Measurements from ENCODE around the gene PRKCZ. TPM values are rescaled to one million over a fixed set of nuclear protein-coding genes. Genes with fewer than 3 reads are reported as not detected.

PRKCZ gene
- total RNA-seq, 2 experiments from 2014 or later = 6.7 to 8.0 TPM

DNA sequence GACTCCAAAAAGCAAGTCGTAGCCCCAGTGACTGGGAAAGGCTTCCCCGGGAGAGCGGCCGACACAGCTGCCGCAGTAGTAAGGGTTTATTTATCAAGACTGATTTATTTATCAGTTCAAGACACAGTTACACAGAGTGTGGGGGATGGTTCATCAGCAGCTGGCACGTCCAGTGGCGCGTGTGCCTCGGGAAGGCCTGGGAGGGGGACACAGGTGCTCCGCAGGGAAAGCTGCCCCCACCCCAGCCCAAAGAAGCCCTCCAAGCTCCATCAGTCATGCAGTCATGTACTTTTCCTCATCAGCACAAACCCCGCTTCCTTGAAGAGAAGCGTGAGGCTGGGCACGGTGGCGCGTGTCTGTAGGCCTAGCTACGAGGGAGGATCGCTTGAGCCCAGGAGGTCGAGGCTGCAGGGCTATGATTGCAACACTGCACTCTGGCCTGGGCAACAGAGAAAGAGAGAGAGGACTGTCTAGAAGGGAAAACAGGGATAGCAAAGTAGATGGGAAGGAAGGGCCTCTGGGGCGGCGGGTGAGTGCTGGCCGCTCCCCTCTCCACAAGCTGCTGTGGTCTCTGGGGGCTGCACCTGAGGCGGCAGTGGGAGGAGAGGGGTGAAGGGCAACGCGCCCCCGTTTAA, 53.2 kb downstream of the PRKCZ start:
- CTCF ChIA-PET = no interaction called here
- POLR2A ChIA-PET = no interaction called here
- no peak for DNase-seq
- no peaks in the 10 kb centered on the region for H3K9me3 Mint-ChIP-seq
- H3K36me3 Mint-ChIP-seq (ENCODE audit: low read depth) = no peaks in the 10 kb centered on the region
- H3K27me3 Mint-ChIP-seq = no peaks in the 10 kb centered on the region
- H3K4me3 Mint-ChIP-seq = no peak overlapping the region
- no peaks in the 10 kb centered on the region for H3K4me1 Mint-ChIP-seq
- no peak overlapping the region for H3K27ac Mint-ChIP-seq

DNA sequence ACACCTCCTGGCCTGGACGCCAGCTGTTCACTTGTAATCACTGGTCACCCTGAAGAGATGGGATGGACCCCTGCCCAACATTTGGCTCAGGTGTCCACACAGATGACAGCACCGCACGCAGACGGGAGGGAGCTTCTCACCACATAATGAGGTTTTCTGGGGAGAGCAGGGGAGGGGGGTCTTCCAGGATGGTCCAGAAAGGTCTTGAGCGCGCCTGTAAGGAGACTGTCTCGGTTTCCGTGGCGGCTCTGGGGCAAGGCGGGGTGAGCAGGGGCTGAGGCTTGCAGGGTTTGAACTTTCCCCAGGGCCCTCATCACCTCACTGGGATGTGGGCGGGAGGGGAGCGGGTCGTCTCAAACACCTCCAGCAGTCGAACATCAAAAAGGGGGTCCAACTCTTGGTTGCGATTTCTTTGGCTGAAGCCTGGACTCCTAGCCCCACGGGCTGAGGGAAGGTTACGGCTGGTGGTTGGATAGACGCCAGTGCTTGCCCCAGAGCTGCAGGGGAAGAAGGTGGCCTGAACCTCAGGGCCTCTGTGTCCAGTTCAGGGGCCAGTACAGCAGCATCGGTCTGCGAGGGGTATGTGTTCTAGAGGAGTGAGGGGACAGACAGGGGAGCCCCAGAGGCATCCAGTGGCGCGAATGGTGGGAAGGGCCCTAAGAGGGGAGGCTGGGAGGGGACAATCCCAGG, 53.8 kb downstream of the PRKCZ start:
- H3K36me3 Mint-ChIP-seq (ENCODE audit: low read depth) = no peaks in the 10 kb centered on the region
- H3K27ac Mint-ChIP-seq = no peak overlapping the region
- DNase-seq = no peak
- no peak overlapping the region for H3K4me3 Mint-ChIP-seq
- ChIA-PET CTCF (no interaction called here), POLR2A (no interaction called here)
- H3K9me3 Mint-ChIP-seq = no peaks in the 10 kb centered on the region
- no peaks in the 10 kb centered on the region for H3K27me3 Mint-ChIP-seq
- no peaks in the 10 kb centered on the region for H3K4me1 Mint-ChIP-seq

DNA sequence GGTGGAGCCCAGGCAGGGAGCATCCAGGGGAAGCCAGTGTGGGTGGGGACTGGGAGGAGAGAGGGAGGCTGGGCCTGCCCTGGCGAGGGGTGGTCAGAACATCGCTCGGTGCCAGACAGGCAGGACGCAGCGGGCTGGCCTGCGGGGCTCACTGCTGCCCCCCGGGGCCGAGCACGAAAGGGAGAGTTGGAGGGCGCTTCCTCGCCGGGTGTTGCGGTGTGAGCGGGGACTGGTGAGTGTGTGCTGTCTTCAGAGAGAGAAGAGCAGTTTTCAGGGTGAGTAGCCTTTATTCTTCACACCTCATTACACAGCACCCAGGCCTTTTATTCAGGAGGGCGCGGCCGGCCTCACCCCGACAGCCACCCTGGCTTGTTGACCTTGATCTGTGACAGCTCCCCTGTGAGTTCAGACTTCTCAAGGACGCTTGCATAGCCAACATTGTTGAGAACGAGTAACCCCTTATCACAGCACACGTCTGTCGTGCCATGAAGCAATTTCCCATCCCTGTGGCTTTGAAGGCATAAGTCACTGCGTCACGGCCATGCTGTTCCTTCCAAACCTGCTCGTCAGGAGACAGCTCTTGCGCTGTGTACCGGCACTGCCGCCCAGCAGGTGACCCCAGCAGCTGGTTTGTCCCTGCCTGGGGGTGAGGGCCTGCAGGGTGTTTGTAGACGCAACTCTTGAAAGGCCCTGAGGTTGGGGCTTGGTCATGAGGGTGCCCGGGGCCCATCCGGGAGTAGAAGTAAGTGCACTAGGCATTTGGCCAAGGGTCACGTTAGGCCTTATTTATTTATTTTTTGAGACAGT, 54.6 kb downstream of the PRKCZ start:
- no peaks in the 10 kb centered on the region for H3K9me3 Mint-ChIP-seq
- H3K4me3 Mint-ChIP-seq = no peak overlapping the region
- ChIA-PET CTCF (no interaction called here), POLR2A (no interaction called here)
- H3K27me3 Mint-ChIP-seq = no peaks in the 10 kb centered on the region
- DNase-seq = no peak
- H3K4me1 Mint-ChIP-seq = no peaks in the 10 kb centered on the region
- no peaks in the 10 kb centered on the region for H3K36me3 Mint-ChIP-seq (ENCODE audit: low read depth)
- H3K27ac Mint-ChIP-seq = no peak overlapping the region

DNA sequence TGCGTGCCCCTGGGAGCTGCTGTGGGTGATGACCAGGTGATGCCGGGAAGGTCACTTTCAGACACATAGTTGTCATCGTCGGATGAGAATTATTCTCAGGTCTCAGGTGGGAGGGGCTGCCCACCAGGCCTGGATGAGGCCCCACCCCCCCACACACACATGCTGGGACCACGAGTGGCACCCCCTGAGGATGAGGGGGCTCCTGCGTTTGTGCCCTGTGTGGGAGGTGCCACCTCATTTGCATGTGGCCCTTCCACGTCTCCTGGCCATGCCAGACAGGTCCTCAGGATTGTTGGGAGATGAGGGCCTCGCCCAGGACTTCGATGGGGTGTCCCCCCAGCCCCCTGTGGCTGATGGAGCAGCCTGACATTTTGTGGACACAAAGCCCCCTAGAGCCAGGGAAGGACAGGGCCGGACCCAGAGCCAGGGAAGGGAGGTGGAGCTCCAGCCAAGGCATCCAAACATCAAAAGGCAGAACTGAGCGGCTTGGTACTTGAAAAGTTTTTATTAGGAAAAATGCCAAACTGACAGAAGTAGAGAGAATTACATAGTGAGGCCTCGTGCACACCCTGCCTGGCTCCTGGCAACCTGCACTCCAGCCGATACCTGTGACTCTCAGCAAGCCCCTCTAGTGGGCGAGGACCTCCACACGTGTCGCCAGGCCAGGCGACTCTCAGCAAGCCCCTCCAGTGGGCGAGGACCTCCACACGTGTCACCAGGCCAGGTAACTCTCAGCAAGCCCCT, 55.7 kb downstream of the PRKCZ start:
- Mint-ChIP-seq H3K36me3 (ENCODE audit: low read depth) (no peaks in the 10 kb centered on the region), H3K4me3 (no peak overlapping the region), H3K4me1 (no peaks in the 10 kb centered on the region), H3K27me3 (no peaks in the 10 kb centered on the region), H3K27ac (no peak overlapping the region), H3K9me3 (no peaks in the 10 kb centered on the region)
- DNase-seq = no peak
- ChIA-PET CTCF (no interaction called here), POLR2A (no interaction called here)

DNA sequence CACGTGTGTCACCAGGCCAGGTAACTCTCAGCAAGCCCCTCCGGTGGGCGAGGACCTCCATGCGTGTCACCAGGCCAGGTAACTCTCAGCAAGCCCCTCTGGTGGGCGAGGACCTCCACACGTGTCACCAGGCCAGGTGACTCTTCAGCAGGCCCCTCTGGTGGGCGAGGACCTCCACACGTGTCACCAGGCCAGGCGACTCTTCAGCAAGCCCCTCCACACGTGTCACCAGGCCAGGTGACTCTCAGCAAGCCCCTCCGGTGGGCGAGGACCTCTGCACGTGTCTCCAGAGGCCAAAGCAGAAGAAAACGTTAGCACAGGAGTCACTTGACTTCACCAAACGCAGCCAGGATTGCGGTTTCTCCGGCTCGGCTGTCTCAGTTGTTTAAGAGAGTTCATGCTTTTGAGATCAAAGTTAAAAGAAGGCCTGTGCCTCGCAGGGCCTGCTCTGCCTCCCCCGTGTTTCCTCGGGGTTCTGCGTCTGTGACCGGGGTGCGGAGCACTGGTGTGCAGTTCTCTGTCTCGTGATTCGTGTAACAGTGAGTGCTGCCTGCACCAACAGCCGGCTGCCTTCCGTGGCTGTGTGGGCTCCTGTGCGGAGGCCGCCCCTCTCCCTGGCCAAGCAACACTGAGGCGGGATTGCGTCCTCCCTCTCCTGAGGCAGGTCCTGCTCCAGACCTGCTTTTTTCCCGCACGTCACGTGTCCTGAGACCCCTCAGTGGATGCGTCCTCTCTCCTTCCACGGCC, 56.6 kb downstream of the PRKCZ start:
- CTCF ChIA-PET = no interaction called here
- Mint-ChIP-seq H3K9me3 (no peaks in the 10 kb centered on the region), H3K27me3 (no peaks in the 10 kb centered on the region), H3K4me3 (no peak overlapping the region), H3K27ac (no peak overlapping the region), H3K4me1 (no peaks in the 10 kb centered on the region), H3K36me3 (ENCODE audit: low read depth) (no peaks in the 10 kb centered on the region)
- DNase-seq = no peak
- POLR2A ChIA-PET = no interaction called here

DNA sequence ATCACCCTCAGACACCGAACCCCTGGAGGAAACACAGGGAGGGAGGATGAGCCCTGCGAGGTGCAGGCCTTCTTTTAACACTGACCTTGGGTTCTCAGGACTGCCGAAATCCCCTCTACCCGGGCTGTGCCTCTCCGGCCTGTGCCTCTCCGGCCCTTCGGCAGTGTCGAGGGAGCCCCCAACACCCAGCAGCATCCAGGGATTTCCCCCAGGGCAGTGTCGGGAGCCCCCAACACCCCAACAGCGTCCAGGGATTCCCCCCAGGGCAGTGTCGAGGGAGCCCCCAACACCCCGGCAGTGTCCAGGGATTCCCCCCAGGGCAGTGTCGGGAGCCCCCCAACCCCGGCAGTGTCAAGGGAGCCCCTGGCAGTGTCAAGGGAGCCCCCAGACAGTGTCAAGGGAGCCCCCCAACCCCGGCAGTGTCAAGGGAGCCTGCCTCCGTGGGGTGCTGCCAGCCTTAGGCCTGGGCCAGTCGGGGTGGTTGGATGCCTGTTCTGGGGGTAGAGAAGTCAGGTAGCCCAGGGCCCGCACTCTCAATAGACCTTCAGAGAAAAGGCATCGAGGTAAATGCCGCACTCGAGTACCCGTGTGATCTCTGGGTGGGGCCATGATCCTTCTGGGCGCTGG, 57.5 kb downstream of the PRKCZ start:
- ChIA-PET CTCF (no interaction called here), POLR2A (no interaction called here)
- Mint-ChIP-seq H3K4me3 (no peak overlapping the region), H3K27me3 (no peaks in the 10 kb centered on the region), H3K36me3 (ENCODE audit: low read depth) (no peaks in the 10 kb centered on the region), H3K9me3 (no peaks in the 10 kb centered on the region), H3K27ac (no peak overlapping the region), H3K4me1 (no peaks in the 10 kb centered on the region)
- DNase-seq = no peak

DNA sequence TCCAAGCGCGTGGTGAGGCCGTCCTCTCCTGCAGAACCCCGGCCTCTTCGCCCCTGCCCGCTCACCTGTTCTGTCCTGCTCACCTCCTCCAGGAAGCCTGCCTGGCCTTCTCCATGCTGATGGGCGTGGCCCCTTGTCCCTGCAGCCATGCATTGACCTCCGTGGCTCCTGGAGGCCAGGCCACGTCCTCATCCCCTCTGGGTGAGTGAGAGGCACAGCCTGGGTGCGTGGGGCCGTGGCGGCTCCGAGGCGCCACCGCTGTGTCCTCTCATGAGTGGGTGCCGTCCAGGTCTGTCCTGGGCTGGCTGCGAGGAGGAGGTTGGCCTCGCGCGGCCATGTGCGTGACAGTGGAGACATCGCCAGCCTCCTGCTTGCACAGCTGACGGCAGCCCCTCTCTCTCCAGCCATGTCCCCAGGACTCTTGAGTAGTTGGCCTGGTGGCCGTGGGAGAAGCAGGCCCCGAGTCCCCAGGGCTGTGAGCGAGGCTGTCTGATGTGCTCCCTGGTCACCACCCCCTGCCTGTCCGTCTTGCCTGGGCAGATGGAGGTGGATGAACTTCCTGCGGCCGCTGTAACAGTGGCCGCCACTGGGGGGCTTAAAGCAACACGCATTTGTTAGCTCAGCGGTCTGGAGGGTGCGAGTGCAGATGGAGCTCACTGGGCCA, 58.1 kb downstream of the PRKCZ start:
- Mint-ChIP-seq H3K9me3 (no peaks in the 10 kb centered on the region), H3K27me3 (no peaks in the 10 kb centered on the region), H3K36me3 (ENCODE audit: low read depth) (no peaks in the 10 kb centered on the region), H3K27ac (no peak overlapping the region), H3K4me3 (no peak overlapping the region), H3K4me1 (no peaks in the 10 kb centered on the region)
- ChIA-PET CTCF (no interaction called here), POLR2A (no interaction called here)
- no peak for DNase-seq

DNA sequence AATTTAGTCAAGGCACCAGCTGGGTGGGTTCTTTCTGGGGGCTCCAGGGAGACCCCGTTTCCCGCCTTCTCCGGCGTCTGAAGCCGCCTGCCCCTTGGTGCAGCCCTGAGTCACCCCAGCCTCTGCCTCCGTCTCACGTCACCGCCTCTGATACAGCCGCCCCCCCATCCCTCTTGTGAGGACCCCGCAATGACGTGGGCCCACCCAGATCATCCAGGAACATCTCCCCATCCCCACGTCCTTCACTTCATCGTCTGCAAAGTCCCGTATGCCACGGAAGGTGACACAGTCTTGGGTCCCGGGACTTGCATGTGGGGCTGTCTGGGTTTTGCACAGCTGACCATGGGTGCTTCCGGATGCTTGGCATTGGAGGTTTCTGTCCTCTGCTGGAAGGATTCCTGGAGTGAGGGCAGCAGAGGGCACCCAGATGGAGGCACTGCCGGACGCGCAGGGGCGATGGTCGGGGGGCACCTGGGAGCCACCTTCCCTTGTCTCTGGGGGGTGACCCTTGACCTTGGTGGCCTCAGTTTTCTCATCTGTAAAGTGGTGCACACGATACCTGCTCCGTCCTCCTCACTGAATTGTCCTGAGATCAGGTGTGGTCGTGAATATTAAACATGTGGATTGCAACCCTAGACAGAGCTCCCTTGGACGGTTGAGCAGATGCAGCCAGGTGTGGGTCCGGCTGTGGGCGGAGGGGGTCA, 58.8 kb downstream of the PRKCZ start:
- ChIA-PET POLR2A (no interaction called here), CTCF (no interaction called here)
- no peak overlapping the region for H3K27ac Mint-ChIP-seq
- no peak overlapping the region for H3K4me3 Mint-ChIP-seq
- DNase-seq = no peak
- H3K27me3 Mint-ChIP-seq = no peaks in the 10 kb centered on the region
- H3K9me3 Mint-ChIP-seq = no peaks in the 10 kb centered on the region
- H3K36me3 Mint-ChIP-seq (ENCODE audit: low read depth) = no peaks in the 10 kb centered on the region
- H3K4me1 Mint-ChIP-seq = no peaks in the 10 kb centered on the region

DNA sequence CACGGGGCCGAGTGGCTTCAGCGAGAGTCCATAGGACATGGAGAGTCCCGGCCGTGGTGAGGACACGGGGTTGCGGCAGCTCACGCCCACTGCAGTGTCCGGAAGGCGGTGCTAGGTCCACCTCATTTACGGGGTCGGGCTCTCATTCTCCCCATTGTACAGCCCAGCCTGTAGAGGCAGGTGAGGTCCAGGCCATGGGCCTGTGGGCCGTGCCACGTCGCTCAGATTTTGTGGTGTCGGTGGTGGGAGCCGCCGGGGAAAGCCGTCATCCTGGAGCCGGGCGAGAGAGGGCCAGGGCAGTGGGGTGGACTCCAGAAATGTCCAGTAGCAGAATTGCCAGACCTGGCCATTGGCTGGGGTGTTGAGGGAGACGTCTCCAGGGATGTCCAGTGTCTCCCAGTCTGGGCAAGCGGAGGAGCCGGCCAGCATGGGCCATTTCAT, 59.4 kb downstream of the PRKCZ start:
- no peaks in the 10 kb centered on the region for H3K36me3 Mint-ChIP-seq (ENCODE audit: low read depth)
- H3K9me3 Mint-ChIP-seq = no peaks in the 10 kb centered on the region
- no peak for DNase-seq
- ChIA-PET POLR2A (no interaction called here), CTCF (no interaction called here)
- no peaks in the 10 kb centered on the region for H3K4me1 Mint-ChIP-seq
- no peak overlapping the region for H3K4me3 Mint-ChIP-seq
- no peak overlapping the region for H3K27ac Mint-ChIP-seq
- H3K27me3 Mint-ChIP-seq = no peaks in the 10 kb centered on the region

DNA sequence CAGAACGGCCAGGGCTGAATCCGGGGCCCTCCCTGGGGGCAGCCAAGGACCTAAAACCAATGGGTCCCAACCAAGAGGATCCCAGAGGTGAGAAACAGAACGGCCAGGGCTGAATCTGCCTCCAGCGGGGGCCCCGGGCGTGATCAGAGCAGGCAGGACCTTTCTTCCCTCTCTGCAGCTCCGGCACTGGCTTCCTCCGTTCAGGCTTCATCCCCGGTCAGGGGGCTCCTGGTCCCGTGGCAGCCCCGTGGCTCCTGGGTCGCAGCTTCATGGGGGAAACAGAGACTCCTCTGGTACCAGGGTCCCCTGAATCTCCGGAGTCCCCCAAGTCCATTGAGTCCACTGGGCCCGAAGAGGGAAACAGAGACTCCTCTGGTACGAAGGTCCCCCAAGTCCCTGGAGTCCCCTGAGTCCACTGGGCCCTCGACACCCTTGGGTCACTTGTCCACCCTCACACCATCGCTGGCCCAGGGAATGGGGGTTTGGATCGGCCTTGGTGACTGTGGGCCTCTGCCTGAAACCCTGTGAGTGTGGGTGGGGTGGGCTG, 60.1 kb downstream of the PRKCZ start:
- no peak for DNase-seq
- ChIA-PET POLR2A (interaction anchor here (1.3 kb wide), 1 partner anchor 38 kb away, joined by 3 read pairs; no protein-coding TSS in a partner anchor), CTCF (no interaction called here)
- no peaks in the 10 kb centered on the region for H3K36me3 Mint-ChIP-seq (ENCODE audit: low read depth)
- H3K27me3 Mint-ChIP-seq = no peaks in the 10 kb centered on the region
- no peak overlapping the region for H3K27ac Mint-ChIP-seq
- H3K9me3 Mint-ChIP-seq = no peaks in the 10 kb centered on the region
- no peak overlapping the region for H3K4me3 Mint-ChIP-seq
- peaks cover 2% of the 10 kb centered on the region for H3K4me1 Mint-ChIP-seq

DNA sequence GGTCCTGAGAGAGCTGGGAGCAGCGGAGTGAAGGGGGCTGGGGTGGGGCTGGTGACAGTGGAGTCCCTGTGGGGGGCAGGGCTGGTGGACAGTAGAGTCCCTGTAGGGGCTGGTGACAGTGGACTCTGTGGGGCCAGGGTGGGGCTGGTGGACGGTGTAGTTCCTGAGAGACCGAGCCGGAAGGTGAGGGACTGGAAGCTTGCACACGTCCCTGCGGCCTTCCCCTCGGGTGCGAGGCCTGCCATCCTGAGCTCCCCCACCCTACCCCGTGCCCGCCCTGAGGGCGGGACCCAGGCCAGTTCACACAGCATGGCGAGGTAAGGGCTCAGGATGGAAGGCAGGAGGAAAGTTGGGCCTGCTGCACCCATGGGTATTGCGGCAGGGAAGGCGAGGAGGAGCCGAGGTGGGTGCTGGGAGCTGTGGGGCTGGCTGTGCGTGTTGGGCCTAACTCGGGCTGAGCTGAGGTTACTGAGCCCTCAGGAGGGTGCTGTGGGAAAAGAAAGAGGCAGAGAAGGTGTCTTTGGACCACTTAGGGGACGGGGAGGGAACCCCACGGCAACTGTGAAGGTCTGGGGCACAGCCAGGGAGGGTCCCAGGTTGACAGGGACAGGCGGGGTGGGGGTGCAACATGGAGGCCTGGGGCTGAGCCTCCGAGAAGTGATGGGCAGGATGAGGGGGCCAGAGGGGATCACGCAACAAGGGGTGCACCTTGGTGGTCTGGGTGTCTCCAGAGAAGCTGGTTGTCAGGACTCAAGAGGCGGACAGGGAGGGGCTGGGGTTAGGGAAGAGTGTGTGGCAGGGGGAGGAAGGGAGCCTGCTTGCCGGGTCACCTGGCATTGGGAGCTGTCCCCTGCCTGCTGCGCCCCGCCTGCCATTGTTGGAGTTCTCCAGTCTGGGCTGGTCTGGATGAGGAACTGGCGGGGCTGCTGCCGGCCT, 60.8 kb downstream of the PRKCZ start:
- no peaks in the 10 kb centered on the region for H3K9me3 Mint-ChIP-seq
- no peaks in the 10 kb centered on the region for H3K27me3 Mint-ChIP-seq
- CTCF ChIA-PET = no interaction called here
- no peaks in the 10 kb centered on the region for H3K36me3 Mint-ChIP-seq (ENCODE audit: low read depth)
- POLR2A ChIA-PET = interaction anchor here (1.3 kb wide), 1 partner anchor 39 kb away, joined by 3 read pairs; no protein-coding TSS in a partner anchor
- no peak overlapping the region for H3K4me3 Mint-ChIP-seq
- DNase-seq = no peak
- peaks cover 5% of the 10 kb centered on the region for H3K4me1 Mint-ChIP-seq
- H3K27ac Mint-ChIP-seq = no peak overlapping the region
